HepG2 (cell line): ENCODE measurements around the gene LRRC73. TPM values are rescaled to one million over a fixed set of nuclear protein-coding genes. Genes with fewer than 3 reads are reported as not detected.

Experiments
- ARHGAP35 ChIP-seq: sonication (generic); formaldehyde crosslinking; IDR thresholded peaks from 2 replicates; pipeline ENCODE4 v1.9.0; 2022; ENCODE audit warnings: mild to moderate bottlenecking, inconsistent platforms, moderate library complexity, missing genetic modification reagents, borderline replicate concordance
- ATAD3A ChIP-seq: sonication (generic); formaldehyde crosslinking; IDR thresholded peaks from 2 replicates; pipeline ENCODE4 v1.4.0; 2020; ENCODE audit warnings: missing genetic modification reagents
- BHLHE40 ChIP-seq: IDR thresholded peaks from 2 replicates; pipeline ENCODE4 v1.6.1; 2011; ENCODE audit warnings: low read length, improper control_type of control experiment
- FOXP4 ChIP-seq: sonication (generic); formaldehyde crosslinking; IDR thresholded peaks from 2 replicates; pipeline ENCODE4 v1.4.0; 2020; ENCODE audit warnings: missing genetic modification reagents
- HNF1B ChIP-seq: sonication (generic); formaldehyde crosslinking; IDR thresholded peaks from 2 replicates; pipeline ENCODE4 v1.5.1; 2020; ENCODE audit warnings: mild to moderate bottlenecking, moderate library complexity, missing genetic modification reagents
- NCOA1 ChIP-seq: sonication (generic); formaldehyde crosslinking; IDR thresholded peaks from 2 replicates; pipeline ENCODE4 v1.9.0; 2021; ENCODE audit warnings: missing genetic modification reagents
- PLSCR1 ChIP-seq: sonication (generic); formaldehyde crosslinking; IDR thresholded peaks from 2 replicates; pipeline ENCODE4 v1.5.0; 2020; ENCODE audit warnings: missing genetic modification reagents, mild to moderate bottlenecking, borderline replicate concordance
- PPARG ChIP-seq: conservative IDR thresholded peaks from 2 replicates; pipeline ENCODE4 v1.6.1; 2016; ENCODE audit warnings: missing biosample characterization, missing genetic modification reagents
- RCOR2 ChIP-seq: IDR thresholded peaks from 2 replicates; pipeline ENCODE4 v1.6.1; 2016; ENCODE audit warnings: missing biosample characterization, missing genetic modification reagents
- RFX5 ChIP-seq: IDR thresholded peaks from 2 replicates; pipeline ENCODE4 v1.6.1; 2011; ENCODE audit warnings: low read depth, low read length, improper control_type of control experiment
- SIX4 ChIP-seq: sonication (generic); formaldehyde crosslinking; IDR thresholded peaks from 2 replicates; pipeline ENCODE4 v1.4.0; 2020; ENCODE audit warnings: missing genetic modification reagents
- SMARCE1 ChIP-seq: fragments of 450-650 bp; IDR thresholded peaks from 2 replicates; pipeline ENCODE4 v1.6.1; 2017; ENCODE audit warnings: borderline replicate concordance
- SRSF9 ChIP-seq: fragments of 200-400 bp; formaldehyde crosslinking; IDR thresholded peaks from 2 replicates; pipeline ENCODE4 v1.6.1; 2018; ENCODE audit warnings: borderline replicate concordance, mild to moderate bottlenecking, low read depth, low read length; ENCODE audit not compliant: insufficient read depth, poor library complexity, severe bottlenecking
- SYNCRIP ChIP-seq: fragments of 200-400 bp; formaldehyde crosslinking; IDR thresholded peaks from 2 replicates; pipeline ENCODE4 v1.6.1; 2018; ENCODE audit warnings: mild to moderate bottlenecking, low read depth, low read length; ENCODE audit not compliant: insufficient read depth
- ZNF543 ChIP-seq: sonication (generic); formaldehyde crosslinking; IDR thresholded peaks from 2 replicates; pipeline ENCODE4 v1.4.0; 2020; ENCODE audit warnings: mild to moderate bottlenecking, missing genetic modification reagents
- ZNF740 ChIP-seq: sonication (generic); formaldehyde crosslinking; IDR thresholded peaks from 2 replicates; pipeline ENCODE4 v1.4.0; 2020; ENCODE audit warnings: missing genetic modification reagents
- ZNF772 ChIP-seq: sonication (generic); formaldehyde crosslinking; IDR thresholded peaks from 2 replicates; pipeline ENCODE4 v1.5.0; 2020; ENCODE audit warnings: mild to moderate bottlenecking, missing genetic modification reagents
- polyA plus RNA-seq, 8 experiments: library from polyadenylated mRNA; depleted of rRNA in 3 of 8; stranded (reverse) in 7 of 8; unstranded in 1 of 8; fragments of >200 nt; fragmentation: Illumina TruSeq in 4 of 8; extraction: Trizol in 4 of 8; gene quantifications; 2 replicates each; pipeline versions ENCODE4 v1.2.1 to v1.2.3, GENCODE V29; 2011 to 2016; ENCODE audit warnings: low read depth in 4 of 8, missing spikeins in 1 of 8, mixed read lengths in 1 of 8; ENCODE audit not compliant: insufficient read depth in 1 of 8
- total RNA-seq, 5 experiments: library from RNA; depleted of rRNA; stranded (reverse); fragments of >200 nt; fragmentation: Illumina TruSeq; extraction: Trizol; gene quantifications; 2 replicates each; pipeline ENCODE4 v1.2.3, GENCODE V29; 2016; ENCODE audit warnings: low read depth in 1 of 5
- TF ChIP-seq, protein P1 (sequence below): sonication (generic); formaldehyde crosslinking; IDR thresholded peaks from 2 replicates; pipeline ENCODE4 v1.4.0; 2020; ENCODE audit warnings: missing genetic modification reagents, borderline replicate concordance
- TF ChIP-seq, protein P2 (sequence below): sonication (generic); formaldehyde crosslinking; IDR thresholded peaks from 2 replicates; pipeline ENCODE4 v1.8.1; 2023; ENCODE audit warnings: mild to moderate bottlenecking, missing genetic modification reagents, borderline replicate concordance

The LRRC73 gene
- total and polyA plus RNA-seq, 2 of the 13 experiments (the other 11 are each of a cell fraction or from before 2014, with no cell fraction given): 0.11 to 0.12 TPM

- TF ChIP-seq FOXP4 (CRISPR knock-in tag): peak; percentile 73
- 0 out of 2 replicates have a peak, but pooled peaks have one; percentile 31 for TF ChIP-seq RCOR2 (CRISPR knock-in tag)
- no peak for TF ChIP-seq ZNF740 (CRISPR knock-in tag)
- no peak for TF ChIP-seq SYNCRIP
- 0 out of 2 replicates have a peak, but pooled peaks have one; percentile 51 for TF ChIP-seq RFX5
- peak; percentile 74 for TF ChIP-seq ZNF543 (CRISPR knock-in tag)
- no peak; the same call in 1 of the 2 replicates for TF ChIP-seq PLSCR1 (CRISPR knock-in tag)
- TF ChIP-seq BHLHE40: peak; percentile 45
- TF ChIP-seq ZNF772 (CRISPR knock-in tag): peak; percentile 49
- peak; percentile 83; the same call in 1 of the 2 replicates for TF ChIP-seq ARHGAP35 (CRISPR knock-in tag)
- TF ChIP-seq NCOA1 (CRISPR knock-in tag): no peak
- TF ChIP-seq HNF1B: peak; percentile 97
- TF ChIP-seq PPARG (CRISPR knock-in tag): no peak
- TF ChIP-seq SIX4 (CRISPR knock-in tag): no peak
- TF ChIP-seq ATAD3A: no peak
- TF ChIP-seq, protein P1, sequence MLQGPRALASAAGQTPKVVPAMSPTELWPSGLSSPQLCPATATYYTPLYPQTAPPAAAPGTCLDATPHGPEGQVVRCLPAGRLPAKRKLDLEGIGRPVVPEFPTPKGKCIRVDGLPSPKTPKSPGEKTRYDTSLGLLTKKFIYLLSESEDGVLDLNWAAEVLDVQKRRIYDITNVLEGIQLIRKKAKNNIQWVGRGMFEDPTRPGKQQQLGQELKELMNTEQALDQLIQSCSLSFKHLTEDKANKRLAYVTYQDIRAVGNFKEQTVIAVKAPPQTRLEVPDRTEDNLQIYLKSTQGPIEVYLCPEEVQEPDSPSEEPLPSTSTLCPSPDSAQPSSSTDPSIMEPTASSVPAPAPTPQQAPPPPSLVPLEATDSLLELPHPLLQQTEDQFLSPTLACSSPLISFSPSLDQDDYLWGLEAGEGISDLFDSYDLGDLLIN: no peak
- TF ChIP-seq SMARCE1: no peak
- TF ChIP-seq, protein P2, sequence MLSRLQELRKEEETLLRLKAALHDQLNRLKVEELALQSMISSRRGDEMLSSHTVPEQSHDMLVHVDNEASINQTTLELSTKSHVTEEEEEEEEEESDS (CRISPR knock-in tag): no peak
- TF ChIP-seq SRSF9: no peak
Observed at GRCh38 chr6:43516697-43517504, 6.8 kb upstream of the LRRC73 start, which contains the start of the genes POLR1C and YIPF3 (continued).
